ENCODE results near the gene MCEMP1. TPM values are rescaled to one million over a fixed set of nuclear protein-coding genes. Genes with fewer than 3 reads are reported as not detected.
A peak's percentile ranks its signal among the peaks of the same experiment; 100 is the strongest.

The MCEMP1 gene
- polyA plus RNA-seq, 1 donor from 2014 or later: not detected

- H3K27ac ChIP-seq (ENCODE audit: low read length): peak overlapping the region; percentile 64
- H3K9me3 ChIP-seq (ENCODE audit: low read length): no peaks in the 10 kb centered on the region
- H3K4me2 ChIP-seq (ENCODE audit: low read length): peak overlapping the region; percentile 11
- H3F3A ChIP-seq (ENCODE audit: insufficient read depth, low read length, poor library complexity, severe bottlenecking): no peaks in the 10 kb centered on the region
- peak overlapping the region; percentile 100 for H3K4me3 ChIP-seq (ENCODE audit: low read length)
- no peaks in the 10 kb centered on the region for H3K9me2 ChIP-seq (ENCODE audit: insufficient read depth, low read length)
- H3K36me3 ChIP-seq (ENCODE audit: insufficient read depth, low read length): no peaks in the 10 kb centered on the region
- no peaks in the 10 kb centered on the region for H4K20me1 ChIP-seq (ENCODE audit: insufficient read depth)
- peaks cover 8% of the 10 kb centered on the region for H3K79me2 ChIP-seq (replicated peaks; ENCODE audit: insufficient read depth, low read length)
- no peaks in the 10 kb centered on the region for H3K27me3 ChIP-seq (ENCODE audit: insufficient read depth, low read depth, low read length)
- peak overlapping the region; percentile 56 for H2AFZ ChIP-seq (ENCODE audit: low read depth, low read length)
- TF ChIP-seq CTCF (IDR thresholded peaks at IDR 0.05; ENCODE audit: poor library complexity, severe bottlenecking) (peak; percentile 53), POLR2AphosphoS5 (IDR thresholded peaks at IDR 0.05) (no peak), SMC3 (conservative IDR thresholded peaks at IDR 0.05; ENCODE audit: poor library complexity) (peak; percentile 18)
- peak overlapping the region; percentile 86 for H3K9ac ChIP-seq (ENCODE audit: low read length)
Measured at GRCh38 chr19:7681340-7682174, 4.7 kb downstream of the MCEMP1 start.

- H3K27me3 ChIP-seq (ENCODE audit: insufficient read depth, low read depth, low read length): no peaks in the 10 kb centered on the region
- no peaks in the 10 kb centered on the region for H3K36me3 ChIP-seq (ENCODE audit: insufficient read depth, low read length)
- H3K9me2 ChIP-seq (ENCODE audit: insufficient read depth, low read length): no peaks in the 10 kb centered on the region
- no peaks in the 10 kb centered on the region for H3F3A ChIP-seq (ENCODE audit: insufficient read depth, low read length, poor library complexity, severe bottlenecking)
- no peaks in the 10 kb centered on the region for H3K9me3 ChIP-seq (ENCODE audit: low read length)
- no peak for TF ChIP-seq SMC3 (conservative IDR thresholded peaks at IDR 0.05; ENCODE audit: poor library complexity)
- no peak for TF ChIP-seq CTCF (IDR thresholded peaks at IDR 0.05; ENCODE audit: poor library complexity, severe bottlenecking)
- TF ChIP-seq MXI1 (conservative IDR thresholded peaks at IDR 0.05; ENCODE audit: poor library complexity, severe bottlenecking): no peak
- no peak for TF ChIP-seq TAF1 (IDR thresholded peaks at IDR 0.05; ENCODE audit: low read depth)
- TF ChIP-seq RAD21 (conservative IDR thresholded peaks at IDR 0.05): no peak
- no peak for TF ChIP-seq EZH2 (IDR thresholded peaks at IDR 0.05; ENCODE audit: borderline replicate concordance, insufficient read depth, low read length, poor library complexity, severe bottlenecking)
- no peak for TF ChIP-seq REST (IDR thresholded peaks at IDR 0.05; ENCODE audit: borderline replicate concordance)
- TF ChIP-seq POLR2AphosphoS5 (IDR thresholded peaks at IDR 0.05): no peak
- TF ChIP-seq EP300 (conservative IDR thresholded peaks at IDR 0.05; ENCODE audit: poor library complexity, severe bottlenecking): no peak
- H3K9ac ChIP-seq (ENCODE audit: low read length): no peak overlapping the region
- peaks cover 8% of the 10 kb centered on the region for H3K79me2 ChIP-seq (replicated peaks; ENCODE audit: insufficient read depth, low read length)
- H4K20me1 ChIP-seq (ENCODE audit: insufficient read depth): no peaks in the 10 kb centered on the region
- no peak overlapping the region for H2AFZ ChIP-seq (ENCODE audit: low read depth, low read length)
- no peak overlapping the region for H3K4me2 ChIP-seq (ENCODE audit: low read length)
- no peak overlapping the region for H3K27ac ChIP-seq (ENCODE audit: low read length)
- peak overlapping the region; percentile 100 for H3K4me3 ChIP-seq (ENCODE audit: low read length)
Measured at GRCh38 chr19:7682175-7682855, 5.4 kb downstream of the MCEMP1 start.
